Cardiac fibroblast (primary cell): ENCODE measurements around the gene APOBEC3H.

Source experiments
- DNase-seq, 2 donors: peaks; one replicate each; pipeline versions ENCODE4 v3.0.0 to v3.0.0-alpha.2; 2010; ENCODE audit warnings: low read depth in 2 of 2
- H3K4me3 ChIP-seq, 2 donors: replicated peaks in 1 of 2; 1 replicate in 1 of 2; 2 replicates in 1 of 2; pipeline ENCODE4 v1.5.1; 2011; ENCODE audit warnings: low read depth in 2 of 2, low read length in 2 of 2, mild to moderate bottlenecking in 2 of 2, moderate library complexity in 1 of 2
- CTCF ChIP-seq: IDR thresholded peaks from one replicate; pipeline ENCODE4 v1.5.1; 2011; ENCODE audit warnings: low read depth, mild to moderate bottlenecking, low read length, inconsistent platforms

Gene APOBEC3H

GRCh38 chr22:39149915-39150847, 53.1 kb downstream of the APOBEC3H start:
- no peak for DNase-seq
- no peak for TF ChIP-seq CTCF
- no peak overlapping the region for H3K4me3 ChIP-seq

DNA sequence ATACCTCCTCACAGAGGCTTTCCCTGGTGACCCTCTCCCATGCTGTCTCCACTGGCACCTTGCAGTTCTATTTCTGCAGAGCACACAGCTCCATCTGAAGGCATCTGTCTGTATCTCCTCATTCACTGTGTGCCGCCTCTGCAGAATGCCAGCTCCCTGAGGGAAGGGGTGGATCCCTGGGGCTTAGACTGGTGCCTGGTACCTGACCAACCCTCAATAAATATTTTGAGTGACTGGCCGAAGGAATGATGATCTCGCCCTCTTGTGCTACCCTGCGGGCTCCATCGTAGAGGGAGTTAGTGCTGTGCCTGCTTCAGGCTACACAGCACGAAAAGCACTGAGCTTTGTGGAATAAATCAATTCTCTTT, 53.8 kb downstream of the APOBEC3H start:
- TF ChIP-seq CTCF, result no peak
- no peak for DNase-seq
- no peak overlapping the region for H3K4me3 ChIP-seq

- no peak for TF ChIP-seq CTCF
- DNase-seq, result no peak
- peak overlapping the region in 1 of 2 donors; percentile 61 for H3K4me3 ChIP-seq
These were observed 54.4 kb downstream of the APOBEC3H start for GRCh38 chr22:39151329-39151975.

DNA sequence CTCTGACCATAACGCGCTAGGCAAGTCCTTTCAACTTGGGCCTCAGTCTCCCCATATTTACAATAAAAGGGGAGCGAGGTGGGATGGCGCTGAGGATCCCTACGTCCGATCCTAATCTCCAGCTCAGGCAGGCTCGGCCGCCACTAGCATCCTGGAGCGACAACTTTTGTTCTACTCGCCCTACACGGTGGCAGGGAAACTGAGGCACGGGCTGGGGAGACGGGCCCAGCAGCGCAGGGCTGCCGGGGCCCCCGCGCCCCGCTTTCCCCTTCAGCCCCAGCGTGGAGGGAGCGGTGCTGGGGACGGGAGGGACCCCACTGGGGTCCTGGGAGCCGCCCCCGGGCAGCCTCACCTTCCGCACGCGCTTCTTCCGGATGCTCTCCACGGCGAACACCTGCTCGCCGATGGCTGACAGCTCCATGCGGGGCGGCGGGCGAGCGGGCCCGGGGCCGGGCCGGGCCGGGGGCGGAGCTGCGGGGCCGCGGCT, 55.0 kb downstream of the APOBEC3H start:
- no peak for DNase-seq
- peak overlapping the region; percentile 59 to 61 for H3K4me3 ChIP-seq
- TF ChIP-seq CTCF, result no peak

DNA sequence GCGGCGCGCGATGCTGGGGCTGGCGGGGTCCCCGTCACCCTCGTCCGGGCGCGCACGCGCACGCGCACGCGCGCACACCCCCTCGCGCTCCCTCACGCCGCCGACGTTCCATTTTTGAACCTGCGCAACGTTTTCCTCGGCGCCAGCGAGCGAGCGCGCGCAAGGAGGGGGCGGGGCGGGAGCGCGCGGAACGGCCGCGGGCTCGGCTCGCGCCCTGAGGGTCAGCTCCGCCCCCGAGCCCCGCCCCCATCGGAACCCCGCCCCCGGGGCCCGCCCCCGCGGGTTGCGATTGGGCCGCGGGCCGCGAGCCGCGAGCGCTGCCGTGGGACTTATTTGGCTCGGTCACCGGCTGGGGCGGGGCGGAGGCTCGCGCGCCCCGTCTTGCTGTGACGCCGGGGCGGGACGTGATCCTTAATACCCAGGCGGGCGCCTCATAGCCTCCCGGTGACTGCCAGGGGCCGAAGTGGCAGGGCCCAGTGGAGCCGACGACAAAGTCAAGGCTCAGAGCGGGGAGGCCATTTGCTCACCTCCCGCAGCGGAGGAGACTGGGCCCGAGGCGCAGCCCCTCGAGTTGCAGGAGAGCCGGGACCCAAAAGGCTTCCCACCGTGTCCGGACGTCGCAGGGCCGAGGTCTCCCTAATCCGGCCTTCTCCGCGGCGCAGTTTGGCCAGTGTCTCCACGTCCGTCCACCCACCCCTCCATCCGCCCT, 55.6 kb downstream of the APOBEC3H start, which contains the start of gene CBX7:
Gene CBX7, minus strand, starts transcription at position 170 of the 709 bp plus-strand sequence. CDS start 236 bp downstream, outside the sequence.
- peak; percentile 81 to 88 for DNase-seq
- TF ChIP-seq CTCF, result no peak
- peak within 1 kb of the TSS; percentile 59 to 61 for H3K4me3 ChIP-seq

- no peak for DNase-seq
- TF ChIP-seq CTCF, result no peak
- H3K4me3 ChIP-seq, result peak overlapping the region; percentile 57 to 58
These were observed 56.2 kb downstream of the APOBEC3H start for GRCh38 chr22:39153220-39153717.
